HG02763 (cell line): ENCODE measurements around the gene SLC66A2.
A peak's percentile ranks its signal among the peaks of the same experiment; 100 is the strongest.
"Not testable (repeated sequence)": the region's sequence is repeated elsewhere in the genome, so short reads cannot be mapped to it uniquely, and the experiment has no call there.

Source experiments
- ATAC-seq: cut with Tn5 transposase; IDR thresholded peaks from one replicate; pipeline ENCODE4 v1.9.1; 2021; ENCODE audit warnings: mild to moderate bottlenecking, moderate library complexity; ENCODE audit not compliant: unreplicated experiment

The SLC66A2 gene

GRCh38 chr18:79951545-79952455, at the start of gene SLC66A2:
TSS of gene SLC66A2 (minus strand) at chr18:79951653. CDS start at chr18:79950926, 727 bp downstream.
- peak; percentile 86 for ATAC-seq

GRCh38 chr18:80000877-80001276, 49.4 kb upstream of the SLC66A2 start:
- no peak for ATAC-seq

- not testable (repeated sequence) for ATAC-seq
Observed at GRCh38 chr18:79999701-80000100, 48.2 kb upstream of the SLC66A2 start.

- no peak for ATAC-seq
Observed at GRCh38 chr18:79991494-79991893, 40.0 kb upstream of the SLC66A2 start.

- ATAC-seq: no peak
Observed at GRCh38 chr18:79989195-79989497, 37.7 kb upstream of the SLC66A2 start.

- peak; percentile 96 for ATAC-seq
Observed at GRCh38 chr18:79988451-79989194, 37.2 kb upstream of the SLC66A2 start, which contains the start of gene TXNL4A. TSS of gene TXNL4A (minus strand) at chr18:79988563. CDS start at chr18:79988392, 171 bp downstream.

- ATAC-seq: peak; percentile 66
Observed at GRCh38 chr18:79988071-79988450, 36.6 kb upstream of the SLC66A2 start.

GRCh38 chr18:79987566-79987965, 36.1 kb upstream of the SLC66A2 start:
- ATAC-seq: no peak

- no peak for ATAC-seq
Observed at GRCh38 chr18:79986726-79987125, 35.3 kb upstream of the SLC66A2 start.

- no peak for ATAC-seq
Observed at GRCh38 chr18:79985172-79985571, 33.7 kb upstream of the SLC66A2 start.

- ATAC-seq: no peak
Observed at GRCh38 chr18:79983793-79984192, 32.3 kb upstream of the SLC66A2 start.

GRCh38 chr18:79983253-79983652, 31.8 kb upstream of the SLC66A2 start:
- no peak for ATAC-seq

GRCh38 chr18:79982736-79983135, 31.3 kb upstream of the SLC66A2 start:
- no peak for ATAC-seq

GRCh38 chr18:79980585-79980984, 29.1 kb upstream of the SLC66A2 start:
- no peak for ATAC-seq

GRCh38 chr18:79979843-79980242, 28.4 kb upstream of the SLC66A2 start:
- ATAC-seq: no peak

- no peak for ATAC-seq
Observed at GRCh38 chr18:79975985-79976680, 24.7 kb upstream of the SLC66A2 start.

GRCh38 chr18:79975043-79975442, 23.6 kb upstream of the SLC66A2 start:
- ATAC-seq: no peak

GRCh38 chr18:79974025-79974654, 22.7 kb upstream of the SLC66A2 start:
- ATAC-seq: no peak

GRCh38 chr18:79973517-79973916, 22.1 kb upstream of the SLC66A2 start:
- ATAC-seq: no peak

GRCh38 chr18:79972720-79973119, 21.3 kb upstream of the SLC66A2 start:
- ATAC-seq: no peak

- ATAC-seq: no peak
Observed at GRCh38 chr18:79971986-79972385, 20.5 kb upstream of the SLC66A2 start.
